Measurements from ENCODE around the gene CATSPERD.

Gene CATSPERD

GRCh38 chr19:5719961-5720790 is at the start of gene CATSPERD, which contains the start of gene LONP1:
Gene CATSPERD (plus strand): TSS chr19:5720637. CDS start chr19:5720738, 101 bp downstream.
Gene LONP1 (minus strand): TSS chr19:5720146. CDS start chr19:5720132, 14 bp downstream.
- ATAC-seq, result peak; percentile 82 to 85

GRCh38 chr19:5671600-5671999 is 48.8 kb upstream of the CATSPERD start:
- ATAC-seq, result no peak

GRCh38 chr19:5672708-5673459 is 47.6 kb upstream of the CATSPERD start:
- no peak for ATAC-seq

- no peak for ATAC-seq
These were observed 46.7 kb upstream of the CATSPERD start for GRCh38 chr19:5673752-5674151.

- ATAC-seq, result no peak
These were observed 45.7 kb upstream of the CATSPERD start for GRCh38 chr19:5674714-5675113.

- ATAC-seq, result no peak
These were observed 44.2 kb upstream of the CATSPERD start for GRCh38 chr19:5676105-5676771.

- ATAC-seq, result no peak
These were observed 43.7 kb upstream of the CATSPERD start for GRCh38 chr19:5676772-5677105.

GRCh38 chr19:5677136-5677535 is 43.3 kb upstream of the CATSPERD start:
- ATAC-seq, result no peak

GRCh38 chr19:5677580-5677979 is 42.9 kb upstream of the CATSPERD start:
- ATAC-seq, result no peak

GRCh38 chr19:5678071-5678718 is 42.2 kb upstream of the CATSPERD start:
- ATAC-seq, result no peak

- ATAC-seq, result no peak
These were observed 41.0 kb upstream of the CATSPERD start for GRCh38 chr19:5679289-5680083.

GRCh38 chr19:5680084-5680436 is 40.4 kb upstream of the CATSPERD start:
- ATAC-seq, result no peak

GRCh38 chr19:5680437-5681368 is 39.7 kb upstream of the CATSPERD start, which contains the start of the genes HSD11B1L and MICOS13:
Gene HSD11B1L (plus strand): TSS chr19:5681027. CDS start chr19:5684833, 3,806 bp downstream.
Gene MICOS13 (minus strand): TSS chr19:5680516. CDS start chr19:5680486, 30 bp downstream.
- peak; percentile 98 for ATAC-seq

- ATAC-seq, result no peak
These were observed 38.9 kb upstream of the CATSPERD start for GRCh38 chr19:5681391-5682106.

- no peak for ATAC-seq
These were observed 38.3 kb upstream of the CATSPERD start for GRCh38 chr19:5682107-5682482.

GRCh38 chr19:5683177-5683886 is 37.1 kb upstream of the CATSPERD start:
- ATAC-seq, result no peak

GRCh38 chr19:5684694-5685430 is 35.6 kb upstream of the CATSPERD start:
- ATAC-seq, result no peak

- ATAC-seq, result no peak
These were observed 34.2 kb upstream of the CATSPERD start for GRCh38 chr19:5686326-5686646.

Data from activated CD4-positive, CD25-positive, alpha-beta regulatory T cell treated with anti-CD3 and anti-CD28 coated beads, Interleukin-2, amount 50 U/mL, for 24 hours (primary cell).